ENCODE data around the gene TXLNB. TPM values are rescaled to one million over a fixed set of nuclear protein-coding genes. Genes with fewer than 3 reads are reported as not detected.

TXLNB gene
- total RNA-seq, 4 donors from 2014 or later, result 0.26 to 2.5 (median 1.9) TPM

GRCh38 chr6:139198529-139199288 is 93.1 kb downstream of the TXLNB start:
- Histone ChIP-seq H3K9me3 (no peaks in the 10 kb centered on the region), H3K27ac (no peak overlapping the region), H3K36me3 (no peaks in the 10 kb centered on the region), H3K27me3 (no peaks in the 10 kb centered on the region), H3K4me3 (no peak overlapping the region), H3K4me1 (no peaks in the 10 kb centered on the region)
- intact Hi-C loops (cut with DNase I; ENCODE audit: low total_unique reads), result no loop called here
- TF ChIP-seq CTCF (IDR thresholded peaks at IDR 0.05) (no peak), POLR2A (IDR thresholded peaks at IDR 0.05) (no peak)
- no peak for DNase-seq

GRCh38 chr6:139194740-139195139 is 97.1 kb downstream of the TXLNB start:
- no peak overlapping the region for H3K4me3 ChIP-seq
- no peak overlapping the region for H3K27ac ChIP-seq
- intact Hi-C loops (cut with DNase I; ENCODE audit: low total_unique reads), result no loop called here
- no peak for DNase-seq
- TF ChIP-seq POLR2A (IDR thresholded peaks at IDR 0.05), result no peak
- no peaks in the 10 kb centered on the region for H3K36me3 ChIP-seq
- no peaks in the 10 kb centered on the region for H3K27me3 ChIP-seq
- no peaks in the 10 kb centered on the region for H3K9me3 ChIP-seq
- H3K4me1 ChIP-seq, result no peaks in the 10 kb centered on the region

Other genes with a start within 250 kb of the TXLNB start
- 10 to 100 TPM; 11.3 to 38.4 (median 25.7) TPM for gene HECA, start 156.9 kb downstream of the TXLNB start, total RNA-seq
- 100 to 1,000 TPM in 3 of 4 donors, 10 to 100 TPM in 1; 53.4 to 260 (median 159) TPM for gene CITED2, start 82.7 kb upstream of the TXLNB start, total RNA-seq